GM23248 (cell line): ENCODE results near the gene FOXD4L1.
"Not testable (repeated sequence)": the region's sequence is repeated elsewhere in the genome, so short reads cannot be mapped to it uniquely, and the experiment has no call there.

Experiments used
- EZH2 ChIP-seq: fragments of 200-600 bp; sonication (generic); IDR thresholded peaks from 2 replicates; pipeline ENCODE4 v1.6.1; 2018; ENCODE audit warnings: antibody characterized with exemption, mild to moderate bottlenecking; ENCODE audit not compliant: insufficient read depth, poor library complexity, severe bottlenecking
- EZH2phosphoT487 ChIP-seq: fragments of 200-600 bp; sonication (generic); IDR thresholded peaks from 2 replicates; pipeline ENCODE4 v1.6.1; 2018; ENCODE audit warnings: antibody characterized with exemption, moderate library complexity, mild to moderate bottlenecking, low read depth; ENCODE audit not compliant: insufficient read depth

- not testable (repeated sequence) for TF ChIP-seq EZH2, EZH2phosphoT487
Observed at GRCh38 chr2:113527350-113528045, 29.0 kb downstream of the FOXD4L1 start.
